Brain microvascular endothelial cell (primary cell): ENCODE data around the gene HOXB8.
A peak's percentile ranks its signal among the peaks of the same experiment; 100 is the strongest.

Experiments
- DNase-seq: peaks from one replicate; pipeline ENCODE4 v3.0.0-alpha.2; 2020
- H3K27ac ChIP-seq: fragments of 250-450 bp; sonication (Bioruptor Pico); 2 replicates; pipeline ENCODE4 v1.5.1; 2020; ENCODE audit warnings: mild to moderate bottlenecking, moderate library complexity
- H3K27me3 ChIP-seq: fragments of 250-450 bp; sonication (Bioruptor Pico); replicated peaks from 2 replicates; pipeline ENCODE4 v1.5.1; 2020; ENCODE audit warnings: mild to moderate bottlenecking
- H3K36me3 ChIP-seq: fragments of 250-450 bp; sonication (Bioruptor Pico); replicated peaks from 2 replicates; pipeline ENCODE4 v1.5.1; 2020; ENCODE audit warnings: mild to moderate bottlenecking
- H3K4me3 ChIP-seq: 2 replicates; pipeline ENCODE4 v1.5.1; 2011; ENCODE audit warnings: low read depth, mild to moderate bottlenecking, control low read depth, low read length, moderate library complexity
- CTCF ChIP-seq: IDR thresholded peaks from 2 replicates; pipeline ENCODE4 v1.5.1; 2011; ENCODE audit warnings: low read depth, mild to moderate bottlenecking, moderate library complexity, low read length, control low read depth, inconsistent platforms; ENCODE audit errors: missing control alignments
- in situ Hi-C: cut with HindIII; loops from 2 replicates; pipeline ENCODE4 v1.10.0; 2017; ENCODE audit warnings: low sequenced_read_pairs, low pct_ligation_motif_present

The HOXB8 gene

GRCh38 chr17:48569240-48569582 lies 45.9 kb downstream of the HOXB8 start:
- no peak for TF ChIP-seq CTCF
- in situ Hi-C loops: no loop called here
- Histone ChIP-seq H3K36me3 (no peaks in the 10 kb centered on the region), H3K4me3 (peak overlapping the region; percentile 30), H3K27me3 (peaks cover 97% of the 10 kb centered on the region), H3K27ac (no peak overlapping the region)
- DNase-seq: no peak

- in situ Hi-C loops: no loop called here
- no peak for DNase-seq
- Histone ChIP-seq H3K27me3 (peaks cover 97% of the 10 kb centered on the region), H3K27ac (no peak overlapping the region), H3K4me3 (peak overlapping the region; percentile 30), H3K36me3 (no peaks in the 10 kb centered on the region)
- no peak for TF ChIP-seq CTCF
These were observed 46.4 kb downstream of the HOXB8 start for GRCh38 chr17:48568499-48569239.

- no peak for TF ChIP-seq CTCF
- Histone ChIP-seq H3K27me3 (peaks cover 95% of the 10 kb centered on the region), H3K4me3 (no peak overlapping the region), H3K27ac (no peak overlapping the region), H3K36me3 (no peaks in the 10 kb centered on the region)
- in situ Hi-C loops: no loop called here
- DNase-seq: no peak
These were observed 47.3 kb downstream of the HOXB8 start for GRCh38 chr17:48567646-48568354.

GRCh38 chr17:48567209-48567608 lies 47.9 kb downstream of the HOXB8 start:
- H3K27me3 ChIP-seq: peaks cover 95% of the 10 kb centered on the region
- H3K36me3 ChIP-seq: no peaks in the 10 kb centered on the region
- no peak overlapping the region for H3K4me3 ChIP-seq
- in situ Hi-C loops: no loop called here
- no peak for TF ChIP-seq CTCF
- no peak for DNase-seq
- no peak overlapping the region for H3K27ac ChIP-seq

- H3K27ac ChIP-seq: no peak overlapping the region
- in situ Hi-C loops: no loop called here
These were observed 48.4 kb downstream of the HOXB8 start for GRCh38 chr17:48566717-48567116.

More at GRCh38 chr17:48566717-48567116, 48.4 kb downstream of the HOXB8 start:
- H3K27me3 ChIP-seq: peaks cover 95% of the 10 kb centered on the region
- DNase-seq: no peak
- H3K36me3 ChIP-seq: no peaks in the 10 kb centered on the region
- H3K4me3 ChIP-seq: no peak overlapping the region
- no peak for TF ChIP-seq CTCF
